GM18870 (cell line): Measurements from ENCODE around the gene SLC22A23.

Experiments
- ATAC-seq: cut with Tn5 transposase; IDR thresholded peaks from one replicate; pipeline ENCODE4 v1.9.1; 2021; ENCODE audit warnings: moderate library complexity; ENCODE audit not compliant: unreplicated experiment

Gene SLC22A23, protein sequence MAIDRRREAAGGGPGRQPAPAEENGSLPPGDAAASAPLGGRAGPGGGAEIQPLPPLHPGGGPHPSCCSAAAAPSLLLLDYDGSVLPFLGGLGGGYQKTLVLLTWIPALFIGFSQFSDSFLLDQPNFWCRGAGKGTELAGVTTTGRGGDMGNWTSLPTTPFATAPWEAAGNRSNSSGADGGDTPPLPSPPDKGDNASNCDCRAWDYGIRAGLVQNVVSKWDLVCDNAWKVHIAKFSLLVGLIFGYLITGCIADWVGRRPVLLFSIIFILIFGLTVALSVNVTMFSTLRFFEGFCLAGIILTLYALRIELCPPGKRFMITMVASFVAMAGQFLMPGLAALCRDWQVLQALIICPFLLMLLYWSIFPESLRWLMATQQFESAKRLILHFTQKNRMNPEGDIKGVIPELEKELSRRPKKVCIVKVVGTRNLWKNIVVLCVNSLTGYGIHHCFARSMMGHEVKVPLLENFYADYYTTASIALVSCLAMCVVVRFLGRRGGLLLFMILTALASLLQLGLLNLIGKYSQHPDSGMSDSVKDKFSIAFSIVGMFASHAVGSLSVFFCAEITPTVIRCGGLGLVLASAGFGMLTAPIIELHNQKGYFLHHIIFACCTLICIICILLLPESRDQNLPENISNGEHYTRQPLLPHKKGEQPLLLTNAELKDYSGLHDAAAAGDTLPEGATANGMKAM

DNA sequence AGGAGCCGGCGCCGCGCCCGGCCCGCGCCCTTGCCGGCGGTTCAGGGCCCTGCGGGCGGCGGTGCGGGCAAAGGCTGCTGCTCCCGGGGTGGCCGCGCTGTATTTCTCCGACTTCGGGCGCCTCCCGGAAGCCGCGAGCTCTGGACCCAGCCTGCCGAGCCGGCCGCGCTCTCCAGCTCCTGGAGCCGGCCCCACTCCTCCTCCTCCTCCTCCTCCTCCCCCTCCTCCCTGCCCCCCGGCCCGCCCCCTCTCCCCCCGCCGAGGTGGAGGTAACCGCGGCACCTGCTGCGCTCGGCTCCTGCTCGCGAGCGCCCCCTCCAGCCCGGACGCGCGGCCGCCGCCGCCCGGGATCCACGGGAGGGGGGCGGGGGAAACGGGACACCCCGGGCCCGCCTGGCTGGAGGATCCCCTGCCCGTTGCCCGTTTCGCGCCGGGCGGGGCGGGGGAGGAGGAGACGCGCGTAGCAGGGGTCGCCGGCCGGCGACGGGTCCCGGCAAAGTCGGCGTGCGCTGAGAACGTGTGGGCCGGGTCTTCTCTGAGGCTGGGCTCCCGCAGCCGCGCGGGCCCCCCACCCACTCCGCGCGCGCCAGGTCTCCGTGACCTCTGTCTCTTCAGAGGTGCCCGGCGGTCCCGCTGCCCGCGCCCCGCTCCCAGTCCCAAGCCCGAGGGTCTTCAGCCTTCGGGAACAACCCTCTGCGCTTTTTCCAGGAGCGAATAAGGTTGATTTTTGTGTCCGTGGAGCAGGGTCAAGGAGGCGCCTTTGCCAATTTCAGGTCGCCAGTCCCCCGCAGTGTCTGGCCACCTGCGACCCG, at the start of gene SLC22A23:
Gene SLC22A23, minus strand, starts transcription at position 153 of the 812 bp plus-strand sequence. CDS start 491 bp downstream, outside the sequence.
- ATAC-seq: no peak

DNA sequence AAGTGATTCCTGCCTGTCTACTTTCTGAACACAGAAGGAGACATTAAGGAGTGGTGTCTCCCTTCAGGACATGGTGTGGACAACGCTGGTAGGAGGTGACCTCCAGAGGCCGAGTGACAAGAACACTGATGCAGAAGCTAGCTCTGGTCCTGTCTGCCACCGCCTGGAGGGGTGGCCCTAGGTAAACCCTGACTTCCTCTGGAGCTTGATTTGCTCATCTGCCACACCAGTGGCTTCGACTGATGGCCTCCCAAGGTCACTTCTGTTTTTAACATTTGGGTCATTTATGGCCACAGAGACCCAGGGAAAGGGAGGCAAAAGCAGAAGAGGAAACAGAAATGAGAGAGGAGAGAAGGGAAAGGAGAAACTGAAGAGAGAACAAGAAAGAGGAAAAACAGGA, 49.4 kb upstream of the SLC22A23 start:
- no peak for ATAC-seq

DNA sequence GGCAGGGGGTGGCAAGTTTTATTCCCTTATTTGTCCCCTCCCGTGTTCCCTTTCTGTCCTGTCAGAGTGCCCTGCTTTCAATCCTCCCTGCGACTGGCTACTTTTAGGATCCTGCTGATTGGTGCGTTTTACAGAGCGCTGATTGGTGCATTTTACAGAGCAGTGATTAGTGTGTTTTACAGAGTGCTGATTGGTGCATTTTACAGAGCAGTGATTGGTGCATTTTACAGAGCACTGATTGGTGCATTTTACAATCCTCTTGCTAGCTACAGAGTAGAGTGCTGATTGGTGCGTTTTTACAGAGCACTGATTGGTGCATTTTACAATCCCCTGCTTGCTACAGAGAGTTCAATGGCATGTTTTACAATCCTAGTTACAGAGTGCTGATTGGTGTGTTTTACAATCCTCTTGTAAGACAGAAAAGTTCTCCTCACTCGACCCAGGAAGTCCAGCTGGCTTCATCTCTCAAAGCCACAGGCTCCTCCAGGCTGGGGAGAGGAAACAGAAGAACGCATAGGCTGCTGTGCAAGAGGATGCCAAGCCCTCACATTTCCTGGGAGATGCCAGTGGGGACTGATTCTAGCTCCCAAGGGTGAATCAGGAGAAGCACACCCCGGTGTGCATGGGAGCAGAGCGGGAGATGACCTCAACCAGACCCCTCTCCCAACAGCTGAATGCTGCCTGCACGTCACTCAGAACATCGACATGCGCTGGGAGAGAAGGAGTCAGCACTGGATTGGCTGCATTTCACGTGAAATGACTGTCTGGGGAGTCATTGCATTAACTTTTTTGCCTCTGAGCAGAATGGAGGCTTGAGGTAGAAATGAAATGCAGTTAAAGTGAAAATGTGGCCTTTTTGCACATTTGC, 48.3 kb upstream of the SLC22A23 start:
- no peak for ATAC-seq

DNA sequence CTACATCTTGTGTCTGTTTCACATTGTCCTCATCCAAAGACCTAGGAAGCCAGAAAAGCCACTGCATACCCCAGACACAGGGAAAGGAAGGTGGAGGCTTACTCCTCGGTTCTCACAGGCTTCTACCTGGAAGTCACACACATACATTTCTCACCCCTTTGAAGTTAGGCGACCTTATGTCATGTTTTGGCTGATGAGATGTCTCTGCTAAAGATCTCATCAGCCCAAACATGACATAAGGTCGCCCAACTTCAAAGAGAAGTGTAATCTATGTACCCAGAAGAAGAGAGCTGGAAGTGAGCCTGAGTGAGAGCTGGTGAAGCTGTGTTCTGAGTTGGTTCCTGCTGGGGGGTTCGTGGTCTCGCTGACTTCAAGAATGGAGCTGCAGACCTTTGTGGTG, 47.5 kb upstream of the SLC22A23 start:
- ATAC-seq: no peak

DNA sequence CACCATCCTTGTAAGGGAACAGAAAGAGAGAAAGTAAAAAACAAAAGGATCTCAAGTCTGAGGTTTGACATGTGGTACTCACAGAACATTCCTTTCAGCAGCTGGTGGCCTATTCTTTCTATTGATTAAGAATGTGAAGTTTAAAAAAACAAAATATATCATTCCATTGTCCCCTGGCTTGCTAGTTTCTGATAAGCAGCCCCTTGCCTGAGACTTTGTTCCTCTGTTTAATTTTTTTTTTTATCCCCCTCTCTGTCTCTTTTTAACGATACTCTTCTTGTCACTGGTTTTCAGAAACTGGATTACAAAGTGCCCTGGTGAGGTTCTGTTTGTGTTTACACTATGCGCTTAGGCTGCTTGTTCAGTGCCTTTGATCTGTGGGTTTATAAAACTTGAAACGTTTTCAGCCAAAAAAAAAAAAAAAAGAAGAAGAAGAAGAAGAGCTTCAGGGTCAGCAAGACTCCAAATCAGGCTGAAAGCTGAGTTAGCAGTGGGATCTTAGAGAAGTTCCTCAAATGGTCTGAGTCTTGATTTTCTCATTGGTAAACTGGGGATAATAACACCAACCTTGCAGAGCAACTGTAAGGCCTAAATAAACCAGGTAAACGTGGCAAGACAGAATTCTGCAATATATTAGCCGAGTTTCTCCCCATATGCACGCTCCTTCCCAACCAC, 45.1 kb upstream of the SLC22A23 start:
- no peak for ATAC-seq

DNA sequence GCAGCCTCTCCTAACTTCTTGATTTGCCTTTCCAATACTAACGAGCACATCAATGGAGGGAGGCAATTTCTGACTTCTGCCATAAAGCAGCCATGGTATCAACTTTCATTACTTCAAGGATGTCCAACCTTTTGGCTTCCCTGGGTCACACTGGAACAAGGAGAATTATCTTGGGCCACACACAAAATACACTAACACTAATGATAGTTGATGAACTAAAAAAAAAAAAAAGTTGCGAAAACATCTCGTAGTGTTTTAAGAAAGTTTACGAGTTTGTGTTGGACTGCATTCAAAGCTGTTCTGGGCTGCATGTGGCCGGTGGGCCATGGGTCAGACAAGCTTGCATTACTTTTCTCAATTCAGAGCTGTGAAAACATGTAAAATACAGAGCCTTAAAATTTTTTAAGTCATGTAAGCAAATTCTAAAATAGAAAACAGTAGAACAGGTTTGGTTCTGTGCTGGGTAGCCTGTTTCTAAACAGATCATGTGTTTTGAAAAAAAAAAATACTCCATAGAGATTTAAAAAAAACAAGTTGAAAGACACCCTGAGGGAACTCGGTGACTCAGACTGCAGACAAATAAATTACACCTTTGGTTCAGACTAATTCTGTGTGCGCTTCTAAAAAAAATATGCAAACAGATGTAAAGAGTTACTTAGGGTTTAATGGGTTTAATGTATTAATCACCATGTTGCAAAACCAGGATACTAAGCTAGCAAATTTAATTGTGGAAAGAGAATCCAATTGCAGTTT, 43.6 kb upstream of the SLC22A23 start:
- no peak for ATAC-seq

DNA sequence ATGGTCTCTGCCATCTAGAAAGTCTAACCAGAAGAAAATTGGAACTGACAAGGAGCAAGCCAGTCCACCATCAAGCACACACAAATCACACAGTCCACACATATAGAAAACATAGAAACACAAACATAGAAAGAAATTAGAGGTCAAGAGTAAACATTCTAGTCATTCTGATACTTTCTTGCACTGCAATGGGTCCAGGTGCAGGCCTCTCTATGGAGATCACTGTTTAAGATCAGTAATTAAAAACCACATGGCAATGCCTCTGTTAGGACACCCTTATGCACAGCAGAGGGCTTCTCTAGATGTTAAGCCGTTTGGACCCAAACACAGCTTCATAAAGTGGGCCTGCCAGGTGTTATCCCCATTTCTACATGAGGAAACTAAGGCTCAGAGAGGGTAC, 42.8 kb upstream of the SLC22A23 start:
- no peak for ATAC-seq

DNA sequence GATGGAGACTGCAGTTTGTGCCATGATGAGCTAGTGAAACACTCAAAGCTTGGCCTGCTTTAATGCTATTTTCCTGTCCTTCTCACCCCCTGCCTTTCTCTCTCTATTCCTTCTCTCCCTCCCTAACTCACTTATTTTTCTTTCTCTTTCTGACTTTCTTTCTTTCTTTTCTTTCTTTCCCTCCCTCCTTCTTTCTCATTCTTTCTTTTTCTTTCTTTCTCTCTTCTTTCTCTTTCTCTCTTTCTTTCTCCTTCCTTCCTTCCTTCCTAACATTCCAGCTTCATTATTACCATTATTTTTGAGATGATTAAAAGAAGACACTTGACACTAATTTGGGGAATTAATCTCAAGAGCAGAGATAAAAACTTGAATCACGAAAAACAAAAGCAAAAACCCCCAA, 39.5 kb upstream of the SLC22A23 start:
- no peak for ATAC-seq

DNA sequence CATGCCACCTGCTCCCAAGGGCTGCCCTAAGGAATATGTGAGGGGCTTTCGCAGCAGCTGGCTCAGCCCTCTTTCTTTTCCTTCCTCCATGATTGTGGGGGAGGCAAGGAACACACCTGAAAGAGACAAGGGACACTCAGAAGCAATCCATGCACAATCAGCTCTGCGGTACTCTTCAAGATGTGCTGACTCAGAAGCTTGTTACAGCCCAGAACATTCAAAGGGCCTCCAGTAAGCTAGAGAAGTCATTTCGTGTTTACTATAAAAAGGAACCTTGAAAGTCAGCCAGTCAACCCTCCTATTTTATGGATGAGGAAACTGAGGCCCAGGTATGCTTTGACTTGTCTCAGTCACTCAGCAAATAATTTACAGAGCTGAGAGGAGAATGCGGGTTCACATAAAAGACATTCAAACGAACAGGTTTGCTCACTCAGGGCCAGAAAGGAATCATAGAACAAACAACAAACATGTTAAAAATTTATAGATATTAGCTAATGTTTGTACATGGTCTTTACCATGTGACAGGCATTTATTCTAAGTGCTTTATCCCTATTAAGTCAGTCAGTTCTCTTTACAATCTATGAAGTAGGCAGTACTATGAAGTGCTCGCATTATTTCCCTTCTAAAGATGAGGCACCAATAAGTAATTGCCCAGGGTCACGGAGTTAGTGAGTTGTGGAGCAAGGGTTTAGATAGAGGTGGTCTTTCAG, 37.7 kb upstream of the SLC22A23 start:
- no peak for ATAC-seq

DNA sequence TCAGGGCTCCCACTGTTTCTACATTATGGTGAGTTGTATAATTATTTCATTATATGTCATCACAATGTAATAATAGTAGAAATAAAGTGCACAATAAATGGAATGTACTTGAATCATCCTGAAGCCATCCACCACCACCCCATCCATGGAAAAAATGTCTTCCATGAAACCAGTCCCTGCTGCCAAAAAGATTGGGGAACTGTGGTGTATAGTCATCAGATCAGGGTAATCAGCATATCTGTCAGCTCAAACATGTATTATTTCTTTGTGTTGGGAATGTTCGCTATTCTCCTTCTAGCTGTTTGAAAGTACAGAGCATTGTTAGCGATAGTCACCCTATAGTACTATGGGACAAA, 33.8 kb upstream of the SLC22A23 start:
- no peak for ATAC-seq

DNA sequence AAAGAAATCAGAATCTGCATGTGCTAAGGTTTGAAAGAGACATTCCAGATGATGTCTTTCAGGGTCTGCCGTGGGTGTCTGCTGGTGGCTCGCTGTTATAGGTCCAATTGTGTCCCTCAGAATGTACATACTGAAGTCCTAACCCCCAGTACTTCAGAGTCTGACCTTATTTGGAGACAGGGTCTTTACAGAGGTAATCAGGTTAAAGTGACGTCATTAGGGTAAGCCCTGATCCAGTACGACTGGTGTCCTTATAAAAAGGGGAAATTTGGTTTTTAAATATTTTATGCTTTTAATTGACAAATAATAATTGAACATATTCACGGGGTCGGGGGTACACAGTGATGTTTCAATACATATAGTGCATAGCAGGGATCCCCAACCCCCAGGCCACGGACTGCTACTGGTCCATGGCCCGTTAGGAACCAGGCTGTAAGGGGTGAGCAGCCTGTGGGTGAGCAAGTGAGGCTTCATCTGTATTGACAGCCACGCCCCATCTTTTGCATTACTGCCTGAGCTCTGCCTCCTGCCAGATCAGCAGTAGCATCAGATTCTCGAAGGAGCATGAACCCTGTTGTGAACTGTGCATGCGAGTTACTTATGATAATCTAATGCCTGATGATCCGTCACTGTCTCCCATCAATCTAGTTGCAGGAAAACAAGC, 33.2 kb upstream of the SLC22A23 start:
- no peak for ATAC-seq

DNA sequence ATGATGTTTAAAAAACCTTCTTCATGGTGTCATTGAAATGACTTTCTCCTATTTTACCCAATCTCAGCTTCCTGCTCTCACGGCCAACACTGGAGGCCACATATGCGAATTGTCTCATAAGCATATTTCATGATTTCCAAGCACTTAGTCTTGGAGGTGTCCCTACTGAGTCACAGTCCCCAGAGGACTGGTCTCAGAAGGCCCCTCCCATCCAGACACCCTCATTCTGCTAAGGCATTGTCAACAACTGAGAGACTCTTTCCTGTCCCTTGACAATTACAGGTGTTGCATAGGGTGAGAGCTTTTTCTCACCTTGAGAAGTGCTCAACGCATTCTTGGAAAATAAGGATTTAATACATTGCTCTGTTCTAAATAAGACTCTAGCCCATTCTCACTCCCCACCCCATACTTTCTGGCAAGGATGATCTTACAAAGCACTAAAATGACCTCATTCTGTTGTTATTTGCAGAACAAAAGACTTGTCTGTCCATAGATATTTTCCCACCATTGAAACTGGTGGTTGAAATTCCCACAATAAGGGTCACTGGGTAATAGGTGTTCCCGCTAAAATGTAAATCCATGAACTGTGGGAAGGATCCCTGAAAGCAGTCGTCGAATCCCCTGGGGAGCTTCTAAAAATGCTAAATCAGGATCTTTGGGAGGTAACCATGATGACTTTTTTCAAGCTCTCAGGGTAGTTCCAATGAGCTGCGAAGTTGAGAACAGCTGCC, 32.3 kb upstream of the SLC22A23 start:
- ATAC-seq: no peak

DNA sequence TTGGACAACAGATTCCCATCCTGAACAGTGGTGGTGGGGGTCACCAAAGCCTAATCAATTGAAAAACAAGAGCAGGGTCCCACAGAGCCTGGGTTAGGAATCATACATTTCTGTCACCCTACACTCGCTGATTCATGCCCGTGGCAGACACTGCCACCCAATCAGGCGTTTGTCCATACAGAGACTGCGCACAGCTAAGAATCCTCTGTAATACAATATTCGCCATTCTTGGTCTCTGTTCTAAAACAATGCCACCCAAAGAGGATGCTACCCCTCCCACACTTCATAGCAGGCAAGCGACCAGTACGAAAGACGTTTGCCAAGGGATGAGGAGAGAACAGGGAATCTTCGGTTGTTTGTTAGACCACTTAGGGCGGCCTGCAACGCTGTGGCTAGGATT, 28.1 kb upstream of the SLC22A23 start:
- ATAC-seq: no peak

DNA sequence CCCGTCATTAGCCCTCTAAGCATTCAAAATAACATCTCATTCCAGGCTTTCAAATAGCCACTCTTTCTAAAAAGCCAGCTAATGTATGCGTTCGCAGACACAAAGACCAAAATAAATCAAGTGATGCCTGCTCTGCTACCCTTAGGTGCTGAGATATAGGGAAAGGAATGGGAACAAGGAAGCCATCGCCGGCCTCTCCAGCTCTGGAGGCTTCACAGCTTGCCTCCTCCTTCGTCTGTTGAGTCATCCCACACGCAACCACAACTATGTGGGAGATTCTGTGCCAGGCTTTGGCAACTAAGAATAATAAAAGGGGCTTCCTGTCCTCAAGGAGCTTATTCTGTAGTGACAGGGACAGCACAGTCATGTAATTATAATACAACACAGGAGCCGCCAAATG, 27.3 kb upstream of the SLC22A23 start:
- ATAC-seq: no peak

DNA sequence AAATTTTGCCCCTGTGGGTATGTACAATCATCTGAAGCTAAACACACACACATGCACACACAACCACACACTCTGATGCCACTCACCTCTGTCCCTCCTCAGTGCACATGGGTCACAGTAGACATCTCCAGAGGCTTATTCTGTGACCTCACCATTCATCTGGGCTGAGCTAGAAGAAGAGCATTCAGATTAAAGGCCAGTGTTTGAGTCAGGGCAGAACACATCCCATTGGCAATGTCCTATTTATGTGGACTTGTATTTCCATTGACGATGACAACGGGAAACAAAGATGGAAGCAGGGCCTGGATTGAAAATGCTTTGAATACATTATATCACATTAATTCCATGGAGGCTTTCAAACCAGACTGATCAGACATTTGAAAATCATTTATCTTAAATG, 26.8 kb upstream of the SLC22A23 start:
- no peak for ATAC-seq

DNA sequence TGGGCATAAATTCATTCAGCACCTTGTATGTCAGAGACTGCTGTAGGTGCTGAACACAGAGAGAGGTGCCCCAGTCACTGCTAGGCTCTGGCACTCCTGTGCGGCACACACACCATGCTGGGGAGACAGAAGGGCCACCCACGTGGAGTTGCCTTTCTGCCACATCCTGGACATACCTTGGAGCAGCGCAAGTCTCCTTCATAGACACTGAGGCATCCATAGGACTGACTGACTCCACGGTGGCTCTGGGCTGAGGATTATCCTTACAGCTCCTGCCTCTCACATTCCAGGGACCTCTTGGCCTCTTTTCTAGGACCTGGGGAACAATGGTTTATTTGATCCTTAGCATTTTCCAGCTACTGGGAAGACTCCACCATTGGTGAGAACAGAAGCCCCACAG, 26.0 kb upstream of the SLC22A23 start:
- ATAC-seq: no peak

DNA sequence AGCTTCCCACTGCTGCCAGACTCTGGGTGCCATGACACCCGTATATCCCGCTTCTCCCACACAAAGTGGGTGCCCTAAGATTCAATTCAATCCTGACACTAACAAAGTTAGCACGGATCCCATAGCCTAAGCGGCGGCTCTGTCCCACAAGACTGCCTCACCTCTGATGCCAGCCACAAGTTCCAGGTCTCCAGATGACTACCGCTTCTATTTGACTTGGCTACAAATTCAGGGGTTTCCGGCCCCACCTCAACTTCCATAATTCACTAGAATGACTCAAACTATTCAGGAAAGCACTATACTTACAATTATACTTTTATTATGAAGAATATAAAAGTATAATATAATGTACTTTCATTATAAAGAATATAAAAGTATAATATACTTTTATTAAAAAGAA, 24.8 kb upstream of the SLC22A23 start:
- no peak for ATAC-seq

DNA sequence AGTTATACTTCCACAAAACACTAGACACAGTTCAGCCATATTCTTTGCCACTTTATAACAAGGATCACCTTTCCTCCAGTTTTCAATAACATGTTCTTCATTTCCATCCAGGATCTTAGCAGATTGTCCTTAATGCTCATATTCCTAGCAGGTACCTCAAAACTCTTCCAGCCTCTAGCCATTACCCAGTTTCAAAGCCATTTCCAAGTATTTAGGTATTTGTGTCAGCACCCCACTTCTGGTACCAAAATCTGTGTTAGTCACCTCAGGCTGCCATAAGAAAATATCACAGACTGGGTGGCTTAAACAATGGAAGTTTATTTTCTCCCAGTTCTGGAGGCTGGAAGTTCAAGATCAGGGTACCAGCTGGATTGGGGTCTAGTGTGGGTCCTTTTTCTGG, 23.2 kb upstream of the SLC22A23 start:
- no peak for ATAC-seq
